ENCODE measurements around the gene POTEF. TPM values are rescaled to one million over a fixed set of nuclear protein-coding genes. Genes with fewer than 3 reads are reported as not detected.
"Not testable (repeated sequence)": the region's sequence is repeated elsewhere in the genome, so short reads cannot be mapped to it uniquely, and the experiment has no call there.

The POTEF gene
- total RNA-seq, 1 experiment from 2014 or later = not detected

- Histone ChIP-seq H3K4me3 (ENCODE audit: low read depth, low read length, poor library complexity, severe bottlenecking) (no peak overlapping the region), H3K27me3 (replicated peaks; ENCODE audit: insufficient read depth, low read depth, low read length, poor library complexity) (no peaks in the 10 kb centered on the region), H3K27ac (ENCODE audit: low read depth, low read length, poor library complexity, severe bottlenecking) (no peak overlapping the region), H3K4me1 (ENCODE audit: insufficient read depth, low read length, poor library complexity, severe bottlenecking) (no peaks in the 10 kb centered on the region), H3K36me3 (ENCODE audit: insufficient read depth, low read length, poor library complexity, severe bottlenecking) (peaks cover 5% of the 10 kb centered on the region), H3K9me3 (ENCODE audit: low read depth, low read length, poor library complexity, severe bottlenecking) (no peaks in the 10 kb centered on the region)
- TF ChIP-seq EZH2 (IDR thresholded peaks at IDR 0.05; ENCODE audit: borderline replicate concordance, low read depth, low read length, poor library complexity, severe bottlenecking) (no peak), CTCF (conservative IDR thresholded peaks at IDR 0.05; ENCODE audit: low read depth, low read length) (no peak)
- DNase-seq (ENCODE audit: low spot score) = no peak
- ChIA-PET CTCF (no interaction called here), POLR2A (ENCODE audit: low non-redundant PET) (interaction anchor here (0.6 kb wide), 1 partner anchor 175 kb away, joined by 3 read pairs; no protein-coding TSS in a partner anchor)
- intact Hi-C loops (cut with micrococcal nuclease; ENCODE audit: unreplicated experiment) = no loop called here
- BruUV-seq (replicated peaks) = no TSS peak
Measured at GRCh38 chr2:130156624-130157004, 27.6 kb upstream of the POTEF start.

GRCh38 chr2:130155956-130156623, 27.1 kb upstream of the POTEF start:
- H3K9me3 ChIP-seq (ENCODE audit: low read depth, low read length, poor library complexity, severe bottlenecking); intact Hi-C loops (cut with micrococcal nuclease; ENCODE audit: unreplicated experiment); CTCF ChIA-PET; H3K27ac ChIP-seq (ENCODE audit: low read depth, low read length, poor library complexity, severe bottlenecking); BruUV-seq (replicated peaks); H3K4me3 ChIP-seq (ENCODE audit: low read depth, low read length, poor library complexity, severe bottlenecking); H3K4me1 ChIP-seq (ENCODE audit: insufficient read depth, low read length, poor library complexity, severe bottlenecking); H3K27me3 ChIP-seq (replicated peaks; ENCODE audit: insufficient read depth, low read depth, low read length, poor library complexity); H3K36me3 ChIP-seq (ENCODE audit: insufficient read depth, low read length, poor library complexity, severe bottlenecking): not testable (repeated sequence)
- peak; percentile 54 for TF ChIP-seq CTCF (conservative IDR thresholded peaks at IDR 0.05; ENCODE audit: low read depth, low read length)
- DNase-seq (ENCODE audit: low spot score) = peak; percentile 59
- POLR2A ChIA-PET (ENCODE audit: low non-redundant PET) = interaction anchor here (0.6 kb wide), 1 partner anchor 176 kb away, joined by 3 read pairs; no protein-coding TSS in a partner anchor

GRCh38 chr2:130154773-130155765, 26.0 kb upstream of the POTEF start:
- intact Hi-C loops (cut with micrococcal nuclease; ENCODE audit: unreplicated experiment) = no loop called here
- peaks cover 5% of the 10 kb centered on the region for H3K36me3 ChIP-seq (ENCODE audit: insufficient read depth, low read length, poor library complexity, severe bottlenecking)
- DNase-seq (ENCODE audit: low spot score) = no peak
- no peaks in the 10 kb centered on the region for H3K4me1 ChIP-seq (ENCODE audit: insufficient read depth, low read length, poor library complexity, severe bottlenecking)
- POLR2A ChIA-PET (ENCODE audit: low non-redundant PET) = no interaction called here
- no peaks in the 10 kb centered on the region for H3K27me3 ChIP-seq (replicated peaks; ENCODE audit: insufficient read depth, low read depth, low read length, poor library complexity)
- no peaks in the 10 kb centered on the region for H3K9me3 ChIP-seq (ENCODE audit: low read depth, low read length, poor library complexity, severe bottlenecking)
- TF ChIP-seq CTCF (conservative IDR thresholded peaks at IDR 0.05; ENCODE audit: low read depth, low read length) (no peak), EZH2 (IDR thresholded peaks at IDR 0.05; ENCODE audit: borderline replicate concordance, low read depth, low read length, poor library complexity, severe bottlenecking) (no peak)
- BruUV-seq (replicated peaks) = no TSS peak
- CTCF ChIA-PET = no interaction called here
- H3K27ac ChIP-seq (ENCODE audit: low read depth, low read length, poor library complexity, severe bottlenecking) = no peak overlapping the region
- H3K4me3 ChIP-seq (ENCODE audit: low read depth, low read length, poor library complexity, severe bottlenecking) = no peak overlapping the region

GRCh38 chr2:130154423-130154770, 25.4 kb upstream of the POTEF start:
- H3K9me3 ChIP-seq (ENCODE audit: low read depth, low read length, poor library complexity, severe bottlenecking); H3K27me3 ChIP-seq (replicated peaks; ENCODE audit: insufficient read depth, low read depth, low read length, poor library complexity); H3K27ac ChIP-seq (ENCODE audit: low read depth, low read length, poor library complexity, severe bottlenecking); H3K36me3 ChIP-seq (ENCODE audit: insufficient read depth, low read length, poor library complexity, severe bottlenecking); H3K4me1 ChIP-seq (ENCODE audit: insufficient read depth, low read length, poor library complexity, severe bottlenecking); intact Hi-C loops (cut with micrococcal nuclease; ENCODE audit: unreplicated experiment); BruUV-seq (replicated peaks); H3K4me3 ChIP-seq (ENCODE audit: low read depth, low read length, poor library complexity, severe bottlenecking); POLR2A ChIA-PET (ENCODE audit: low non-redundant PET); DNase-seq (ENCODE audit: low spot score): not testable (repeated sequence)
- CTCF ChIA-PET = interaction anchor here (0.6 kb wide), 1 partner anchor 181 kb away, joined by 9 read pairs; no protein-coding TSS in a partner anchor

- H3K36me3 ChIP-seq (ENCODE audit: insufficient read depth, low read length, poor library complexity, severe bottlenecking); POLR2A ChIA-PET (ENCODE audit: low non-redundant PET); DNase-seq (ENCODE audit: low spot score); intact Hi-C loops (cut with micrococcal nuclease; ENCODE audit: unreplicated experiment); H3K4me1 ChIP-seq (ENCODE audit: insufficient read depth, low read length, poor library complexity, severe bottlenecking); H3K9me3 ChIP-seq (ENCODE audit: low read depth, low read length, poor library complexity, severe bottlenecking); H3K4me3 ChIP-seq (ENCODE audit: low read depth, low read length, poor library complexity, severe bottlenecking); H3K27ac ChIP-seq (ENCODE audit: low read depth, low read length, poor library complexity, severe bottlenecking); H3K27me3 ChIP-seq (replicated peaks; ENCODE audit: insufficient read depth, low read depth, low read length, poor library complexity); BruUV-seq (replicated peaks): not testable (repeated sequence)
- CTCF ChIA-PET = interaction anchor here (0.6 kb wide), 1 partner anchor 181 kb away, joined by 9 read pairs; no protein-coding TSS in a partner anchor
Measured at GRCh38 chr2:130153721-130154422, 24.9 kb upstream of the POTEF start.

Measured in A673 (cell line).